Measurements from ENCODE around the gene HCN3.
"Not testable (repeated sequence)": the region's sequence is repeated elsewhere in the genome, so short reads cannot be mapped to it uniquely, and the experiment has no call there.

The HCN3 gene

GRCh38 chr1:155319536-155319935, 42.3 kb downstream of the HCN3 start:
- no peak for DNase-seq

GRCh38 chr1:155320252-155320651, 43.0 kb downstream of the HCN3 start:
- no peak for DNase-seq

- peak; percentile 67 for DNase-seq
Measured at GRCh38 chr1:155320661-155321617, 43.7 kb downstream of the HCN3 start, which contains the start of gene RUSC1. RUSC1 (plus strand) TSS chr1:155320894; CDS start chr1:155321774, 880 bp downstream.

- DNase-seq = peak; percentile 52
Measured at GRCh38 chr1:155321639-155322503, 44.6 kb downstream of the HCN3 start.

- DNase-seq = no peak
Measured at GRCh38 chr1:155322571-155322952, 45.3 kb downstream of the HCN3 start.

GRCh38 chr1:155322953-155323728, 45.9 kb downstream of the HCN3 start:
- DNase-seq = peak; percentile 96

- DNase-seq = peak; percentile 93
Measured at GRCh38 chr1:155323729-155324036, 46.4 kb downstream of the HCN3 start.

- peak; percentile 99 for DNase-seq
Measured at GRCh38 chr1:155324037-155324716, 46.9 kb downstream of the HCN3 start.

GRCh38 chr1:155324717-155325602, 47.7 kb downstream of the HCN3 start:
- no peak for DNase-seq

- no peak for DNase-seq
Measured at GRCh38 chr1:155325603-155325893, 48.3 kb downstream of the HCN3 start.

- DNase-seq = no peak
Measured at GRCh38 chr1:155326020-155326526, 48.8 kb downstream of the HCN3 start.

GRCh38 chr1:155326631-155327037, 49.4 kb downstream of the HCN3 start:
- no peak for DNase-seq

GRCh38 chr1:155327981-155328380, 50.7 kb downstream of the HCN3 start:
- no peak for DNase-seq

GRCh38 chr1:155328856-155329255, 51.6 kb downstream of the HCN3 start:
- not testable (repeated sequence) for DNase-seq

GRCh38 chr1:155329980-155330598, 52.8 kb downstream of the HCN3 start:
- DNase-seq = no peak

- DNase-seq = no peak
Measured at GRCh38 chr1:155334962-155335361, 57.7 kb downstream of the HCN3 start.
